HG03442 (cell line): Measurements from ENCODE around the gene PANX2.

Source experiments
- ATAC-seq: cut with Tn5 transposase; IDR thresholded peaks from one replicate; pipeline ENCODE4 v1.9.1; 2021; ENCODE audit warnings: mild to moderate bottlenecking, moderate library complexity; ENCODE audit not compliant: unreplicated experiment

The PANX2 gene

DNA sequence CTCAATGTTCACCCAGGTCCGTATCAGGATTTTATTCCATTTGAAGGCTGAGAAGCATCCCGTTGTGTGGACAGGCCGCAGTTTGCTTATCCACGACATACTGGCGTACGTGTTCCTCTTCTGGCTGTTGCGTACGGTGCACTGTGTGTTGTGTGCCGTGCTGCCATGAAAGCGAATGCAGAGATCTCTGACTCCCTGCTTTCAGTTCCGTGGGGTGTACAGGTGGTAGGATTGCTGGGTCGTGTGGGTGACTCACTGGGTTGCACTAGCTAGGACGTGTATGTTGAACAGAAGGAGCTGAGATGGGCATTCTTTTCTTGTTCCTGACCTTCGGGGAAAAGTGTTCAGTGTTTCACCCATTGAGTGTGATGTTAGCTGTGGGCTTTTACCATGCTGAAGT, 40.6 kb downstream of the PANX2 start:
- ATAC-seq, result no peak

DNA sequence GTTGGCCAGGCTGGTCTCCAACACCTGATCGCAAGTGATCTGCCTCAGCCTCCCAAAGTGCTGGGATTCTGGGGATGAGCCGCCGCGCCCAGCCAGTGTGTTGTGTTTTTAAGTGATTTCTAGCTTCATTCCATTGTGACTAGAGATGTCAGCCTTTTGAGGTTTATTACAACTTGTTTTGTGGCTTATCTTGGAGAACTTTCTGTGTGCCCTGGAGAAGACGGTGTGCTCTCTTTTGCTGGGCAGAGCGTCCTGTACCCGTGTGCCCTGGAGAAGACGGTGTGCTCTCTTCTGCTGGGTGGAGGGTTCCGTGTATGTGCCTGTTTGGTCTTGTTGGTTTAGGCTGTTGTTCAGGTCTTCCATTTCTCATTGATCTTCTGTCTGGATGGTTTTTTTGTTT, 42.7 kb downstream of the PANX2 start:
- no peak for ATAC-seq

DNA sequence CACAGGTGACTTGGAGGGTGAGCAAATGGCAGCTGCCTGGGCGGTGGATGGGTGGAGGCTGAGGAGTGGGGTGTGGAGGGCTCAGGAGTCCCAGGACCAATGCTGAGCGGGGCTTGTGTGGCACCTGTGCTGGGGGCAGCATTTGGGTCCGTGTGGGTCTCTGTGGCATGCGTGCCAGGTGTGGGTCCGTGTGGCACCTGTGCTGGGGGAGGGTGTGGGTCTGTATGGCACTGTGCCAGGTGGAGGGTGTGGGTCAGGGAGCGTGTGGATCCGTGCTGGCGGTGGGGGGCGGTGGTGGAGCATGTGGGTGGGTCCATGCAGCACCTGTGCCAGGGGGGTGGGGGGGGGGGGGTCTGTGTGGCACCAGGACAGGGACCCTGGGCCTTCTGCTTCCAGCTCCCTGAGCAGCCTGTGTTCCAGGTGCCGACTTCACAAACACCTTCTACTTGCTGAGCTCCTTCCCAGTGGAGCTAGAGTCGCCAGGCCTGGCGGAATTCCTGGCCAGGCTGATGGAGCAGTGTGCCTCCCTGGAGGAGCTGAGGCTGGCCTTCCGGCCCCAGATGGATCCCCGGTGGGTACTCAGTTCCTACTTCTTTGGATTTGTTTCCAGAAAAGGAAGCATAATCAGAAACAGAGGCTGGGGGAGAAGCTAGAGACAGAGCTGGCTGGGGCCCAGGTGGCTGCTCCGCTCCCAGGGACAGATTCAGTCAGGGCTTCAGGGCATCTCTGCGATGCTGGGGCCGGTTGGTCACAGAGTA, 44.9 kb downstream of the PANX2 start:
- ATAC-seq, result no peak

- ATAC-seq, result no peak
Measured at GRCh38 chr22:50216055-50216683, 45.6 kb downstream of the PANX2 start.

DNA sequence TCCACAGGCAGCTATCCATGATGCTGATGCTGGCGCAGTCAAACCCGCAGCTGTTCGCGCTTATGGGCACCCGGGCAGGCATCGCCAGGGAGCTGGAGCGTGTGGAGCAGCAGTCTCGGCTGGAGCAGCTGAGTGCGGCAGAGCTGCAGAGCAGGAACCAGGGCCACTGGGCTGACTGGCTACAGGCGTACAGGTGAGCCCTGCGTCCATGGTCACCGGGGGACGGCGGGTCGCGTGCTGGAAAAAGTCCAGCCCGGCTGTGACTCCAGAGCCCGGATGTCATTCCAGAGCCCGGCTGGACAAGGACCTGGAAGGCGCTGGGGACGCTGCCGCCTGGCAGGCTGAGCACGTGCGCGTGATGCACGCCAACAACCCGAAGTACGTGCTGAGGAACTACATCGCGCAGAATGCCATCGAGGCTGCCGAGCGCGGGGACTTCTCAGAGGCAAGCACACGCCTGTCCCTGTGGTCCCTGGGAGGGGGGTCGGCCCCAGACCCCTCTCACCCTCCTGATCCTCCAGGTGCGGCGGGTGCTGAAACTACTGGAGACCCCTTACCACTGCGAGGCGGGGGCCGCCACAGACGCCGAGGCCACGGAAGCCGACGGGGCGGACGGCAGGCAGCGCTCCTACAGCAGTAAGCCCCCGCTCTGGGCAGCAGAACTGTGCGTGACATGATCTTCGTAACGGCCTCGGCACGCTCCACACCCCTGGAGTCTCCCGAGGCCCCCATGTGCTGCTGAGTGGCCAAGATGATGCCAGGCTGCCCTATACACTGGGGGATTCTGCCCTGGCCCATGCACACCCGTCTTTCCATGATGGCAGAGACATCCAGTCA, 46.4 kb downstream of the PANX2 start:
- no peak for ATAC-seq

- ATAC-seq, result no peak
Measured at GRCh38 chr22:50217543-50218152, 47.1 kb downstream of the PANX2 start.

- ATAC-seq, result no peak
Measured at GRCh38 chr22:50218153-50218995, 47.8 kb downstream of the PANX2 start.

- ATAC-seq, result no peak
Measured at GRCh38 chr22:50218996-50219727, 48.6 kb downstream of the PANX2 start.

- no peak for ATAC-seq
Measured at GRCh38 chr22:50219800-50220602, 49.5 kb downstream of the PANX2 start.

DNA sequence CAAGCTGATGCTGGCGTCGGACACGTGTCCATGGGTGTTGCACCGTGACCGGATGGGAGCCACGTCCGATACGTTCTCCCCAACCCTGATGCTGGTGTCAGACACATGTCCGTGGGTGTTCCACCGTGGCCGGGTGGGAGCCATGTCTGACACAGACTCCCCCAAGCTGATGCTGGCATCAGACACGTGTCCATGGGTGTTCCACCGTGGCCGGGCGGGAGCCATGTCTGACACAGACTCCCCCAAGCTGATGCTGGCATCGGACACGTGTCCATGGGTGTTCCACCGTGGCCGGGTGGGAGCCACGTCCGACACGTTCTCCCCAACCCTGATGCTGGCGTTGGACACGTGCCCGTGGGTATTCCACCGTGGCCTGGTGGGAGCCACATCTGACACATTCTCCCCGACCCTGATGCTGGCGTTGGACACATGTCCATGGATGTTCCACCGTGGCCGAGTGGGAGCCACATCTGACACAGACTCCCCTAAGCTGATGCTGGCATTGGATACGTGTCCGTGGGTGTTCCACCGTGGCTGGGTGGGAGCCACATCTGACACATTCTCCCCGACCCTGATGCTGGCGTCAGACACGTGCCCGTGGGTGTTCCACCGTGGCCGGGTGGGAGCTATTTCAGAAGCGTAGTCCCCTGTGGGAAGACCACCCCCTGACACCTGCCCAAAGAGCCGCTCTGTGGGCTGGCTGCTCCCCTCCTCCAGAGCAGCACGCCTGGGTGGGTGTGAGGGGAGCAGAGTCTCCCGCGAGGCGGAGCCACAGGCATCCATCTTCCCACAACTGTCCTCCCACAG, 50.3 kb downstream of the PANX2 start:
- no peak for ATAC-seq

GRCh38 chr22:50221410-50222300, 51.1 kb downstream of the PANX2 start:
- ATAC-seq, result no peak

DNA sequence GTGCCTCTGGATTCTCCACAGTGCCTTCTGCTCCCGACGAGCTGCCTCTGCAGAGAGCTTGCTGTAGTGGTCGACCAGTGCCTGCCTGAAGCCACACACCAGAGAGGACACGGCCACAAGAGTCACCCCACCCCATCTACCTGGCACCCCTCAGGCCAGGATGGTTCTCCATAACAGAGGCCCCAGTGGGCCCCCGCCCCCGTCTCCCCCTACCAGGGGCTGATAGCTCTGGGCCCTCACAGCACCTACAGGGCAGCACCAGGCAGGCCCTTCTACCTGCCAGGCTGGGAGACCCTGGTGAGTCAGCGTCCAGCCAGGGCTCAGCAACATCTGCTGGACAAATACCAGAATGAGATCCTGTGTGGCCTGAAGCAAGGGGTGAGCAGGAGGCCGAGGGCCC, 52.0 kb downstream of the PANX2 start:
- ATAC-seq, result no peak

- no peak for ATAC-seq
Measured at GRCh38 chr22:50224071-50224470, 53.5 kb downstream of the PANX2 start.

DNA sequence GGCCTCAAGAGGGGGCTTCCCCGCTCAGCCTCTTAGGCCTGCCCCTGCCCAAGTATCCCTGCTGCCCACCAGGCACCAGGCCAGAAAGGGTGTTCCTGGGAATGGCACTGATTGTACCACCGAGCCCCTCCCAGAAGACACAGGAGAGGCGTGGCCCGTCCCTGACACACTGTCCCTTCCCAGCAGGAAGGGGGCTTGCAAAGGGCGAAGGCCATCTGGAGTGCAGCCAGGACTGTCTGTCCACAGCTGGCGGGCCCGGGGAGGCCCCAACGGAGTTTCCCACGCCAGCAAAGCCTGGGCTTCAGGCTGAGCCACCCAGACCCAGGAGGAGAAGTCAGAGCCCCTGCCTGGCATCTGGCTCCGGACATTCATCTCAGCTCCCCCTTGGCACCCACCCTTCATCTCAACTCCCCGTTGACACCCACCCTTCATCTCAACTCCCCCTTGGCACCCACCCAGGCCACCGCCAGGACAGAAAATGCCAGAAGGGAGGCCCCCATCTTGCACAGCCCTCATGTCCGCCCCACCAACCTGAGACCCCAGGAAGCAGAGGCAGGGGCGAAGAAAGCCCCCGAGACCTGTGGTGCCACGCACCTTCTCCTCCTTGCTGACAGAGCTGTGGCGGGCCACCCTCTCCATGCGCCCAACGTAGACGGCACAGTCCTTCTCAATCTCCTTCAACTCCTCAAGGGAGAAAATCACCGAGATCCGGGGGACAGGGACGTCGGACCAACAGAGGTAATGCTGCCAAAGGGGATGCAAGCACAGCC, 54.9 kb downstream of the PANX2 start:
- no peak for ATAC-seq

- ATAC-seq, result no peak
Measured at GRCh38 chr22:50226063-50226874, 55.7 kb downstream of the PANX2 start.

DNA sequence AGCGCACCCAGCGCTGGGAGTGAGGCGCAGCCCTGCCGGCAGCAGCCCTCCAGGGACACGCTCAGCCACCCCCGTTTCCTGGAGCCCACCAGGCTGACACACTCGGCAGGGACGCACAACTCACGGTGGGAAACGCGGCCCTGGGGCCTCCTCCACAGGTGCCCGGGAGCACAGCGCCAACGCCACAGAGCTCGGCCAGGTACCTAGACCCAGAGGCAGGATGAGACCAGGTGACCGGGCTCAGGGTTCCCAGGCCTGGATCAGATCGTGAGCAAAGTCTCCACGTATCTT, 56.3 kb downstream of the PANX2 start:
- ATAC-seq, result no peak
